HG03520 (cell line): ENCODE results near the gene CHN2.

ENCODE experiments used
- ATAC-seq: cut with Tn5 transposase; IDR thresholded peaks from one replicate; pipeline ENCODE4 v1.9.1; 2021; ENCODE audit warnings: mild to moderate bottlenecking, moderate library complexity; ENCODE audit not compliant: unreplicated experiment

The CHN2 gene

DNA sequence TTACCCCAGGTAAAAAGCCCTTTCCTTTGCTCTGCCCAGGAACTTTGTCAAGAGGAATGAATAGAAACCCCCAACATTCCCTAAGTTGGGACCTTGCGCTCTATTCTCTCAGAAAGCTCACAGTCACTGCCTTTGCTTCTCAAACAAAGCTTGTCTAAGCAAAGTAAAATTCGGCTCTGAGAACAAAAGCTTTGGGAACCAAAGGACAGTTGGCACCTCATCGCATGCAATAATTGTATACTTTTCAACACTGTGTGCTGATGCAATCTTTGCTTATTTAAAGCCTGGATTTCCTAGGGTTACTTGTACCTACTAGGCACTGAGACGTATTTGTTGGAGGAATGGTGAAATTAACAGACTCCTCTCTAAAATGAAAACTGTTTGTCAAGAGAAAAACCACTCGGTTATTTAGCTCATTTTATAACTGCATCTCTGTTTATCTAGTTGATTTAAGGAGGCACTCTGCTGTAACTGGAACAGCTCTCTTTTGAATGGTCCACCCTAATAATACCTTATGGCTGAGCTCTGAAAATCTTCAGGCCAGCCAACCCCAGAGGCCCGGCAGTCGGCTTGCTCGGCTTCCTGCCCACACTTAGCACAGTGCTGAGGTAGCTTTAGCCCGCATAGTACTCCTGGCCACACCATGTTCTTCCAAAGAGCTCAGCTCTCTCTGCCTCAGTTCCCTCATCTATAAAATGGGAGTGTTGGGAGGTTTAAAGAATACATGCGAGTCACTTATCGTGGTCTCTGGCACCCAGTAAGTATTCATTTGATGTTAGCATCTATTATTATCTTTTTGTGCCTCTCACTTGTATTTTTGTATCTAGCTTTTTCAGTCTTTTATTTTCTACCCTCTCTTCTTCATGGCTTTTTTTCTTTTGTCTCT is 288.9 kb downstream of the CHN2 start:
- no peak for ATAC-seq

DNA sequence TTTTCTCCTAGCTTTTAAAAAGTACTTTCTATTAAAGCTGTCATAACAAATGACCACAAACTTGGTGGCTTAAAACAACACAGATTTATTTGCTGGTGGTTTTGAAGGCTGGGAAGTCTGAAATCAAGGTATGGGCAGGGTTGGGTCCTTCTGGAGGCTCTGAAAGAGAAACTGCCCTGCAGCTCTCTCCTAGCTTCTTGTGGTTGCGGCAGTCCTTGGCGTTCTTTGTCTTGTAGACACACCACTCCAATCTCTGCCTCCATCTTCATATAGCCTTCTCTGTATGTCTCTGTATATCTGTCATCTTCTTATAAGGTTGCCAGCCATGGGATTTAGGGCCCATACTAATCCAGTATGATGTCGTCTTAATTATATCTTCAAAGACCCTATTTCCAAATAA is 289.7 kb downstream of the CHN2 start:
- ATAC-seq = no peak

DNA sequence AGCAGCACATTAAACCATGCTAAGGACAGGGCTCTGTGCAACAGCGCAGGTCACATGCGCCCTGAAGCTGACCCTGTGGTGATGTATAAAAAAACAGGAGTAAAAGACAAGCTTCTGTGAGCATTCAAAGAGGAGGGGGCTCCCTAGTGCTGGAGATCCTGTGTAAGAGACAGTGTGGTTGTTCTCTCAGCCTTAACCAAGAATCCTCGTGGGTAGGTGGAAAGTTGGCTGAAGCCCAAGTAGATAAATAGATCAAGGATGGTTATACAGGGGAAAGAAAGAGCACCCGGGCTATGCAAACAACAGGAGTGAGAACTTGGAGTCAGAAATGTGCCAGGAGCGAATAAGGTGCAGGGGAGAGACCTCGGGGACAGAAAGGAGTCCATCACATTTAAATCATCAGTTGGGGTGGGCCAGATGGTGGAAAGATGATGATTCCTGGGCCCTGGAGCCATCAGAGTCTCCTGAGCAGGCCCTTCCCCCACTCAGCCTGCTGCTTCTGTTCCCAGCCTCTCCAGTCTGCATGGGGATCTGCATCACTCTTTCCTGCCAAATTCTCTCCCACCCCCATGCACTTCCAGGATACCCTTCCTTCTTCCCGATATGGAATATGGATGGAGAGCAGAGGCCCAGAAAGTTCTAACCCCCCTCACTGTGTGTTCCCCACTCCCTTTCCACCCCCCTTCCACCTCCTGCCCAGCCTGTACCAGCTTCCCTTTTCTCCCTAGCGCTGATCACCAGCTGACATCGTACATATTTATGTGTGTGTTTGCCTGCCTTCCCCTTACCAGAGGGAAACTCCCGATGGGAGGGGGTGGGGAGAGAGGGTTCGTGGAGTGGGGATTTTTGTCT is 291.0 kb downstream of the CHN2 start:
- ATAC-seq = no peak

DNA sequence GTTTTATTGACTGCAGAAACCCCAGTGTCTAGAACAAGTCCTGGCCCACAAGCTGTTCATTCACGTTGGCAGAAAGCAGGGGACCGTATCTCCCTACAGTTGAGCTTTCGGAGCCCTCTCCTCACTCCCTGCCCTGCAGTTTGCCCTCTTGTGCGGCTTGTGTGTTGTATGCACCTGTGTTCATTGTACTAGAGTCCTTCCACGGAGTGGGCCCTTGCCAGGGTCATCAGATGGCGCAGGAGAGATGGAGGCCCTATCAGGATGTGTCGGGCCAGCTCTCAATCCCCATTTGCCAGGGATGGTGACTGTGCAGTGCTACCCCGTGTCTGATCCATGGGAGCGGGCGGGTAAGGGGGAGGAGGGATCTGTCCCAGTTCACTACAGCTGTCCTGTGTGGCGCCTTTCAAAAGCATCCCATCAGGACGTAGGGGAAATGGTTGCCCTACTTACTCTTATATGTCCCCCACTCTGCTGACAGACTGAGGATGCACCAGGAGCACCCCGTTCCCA is 291.7 kb downstream of the CHN2 start:
- ATAC-seq = no peak

DNA sequence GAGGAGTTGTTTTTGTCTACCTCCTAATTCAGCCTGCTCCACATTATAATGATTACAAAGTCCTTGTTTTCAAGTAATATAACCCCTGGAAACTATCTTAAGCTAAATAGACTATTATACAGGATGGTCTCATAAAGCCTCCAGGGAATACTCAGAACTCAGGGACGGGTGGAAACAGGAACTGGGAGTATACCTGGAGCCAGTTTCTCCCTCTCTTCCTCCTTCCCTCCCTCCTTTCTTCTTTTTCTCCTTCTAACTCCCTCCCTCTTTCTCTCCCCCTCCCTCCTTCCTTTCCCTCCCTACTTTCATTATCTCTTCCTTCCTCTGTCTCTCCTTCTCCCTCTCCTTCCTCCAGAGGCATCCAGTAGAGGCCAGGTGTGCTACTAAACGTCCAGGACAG is 292.8 kb downstream of the CHN2 start:
- no peak for ATAC-seq

DNA sequence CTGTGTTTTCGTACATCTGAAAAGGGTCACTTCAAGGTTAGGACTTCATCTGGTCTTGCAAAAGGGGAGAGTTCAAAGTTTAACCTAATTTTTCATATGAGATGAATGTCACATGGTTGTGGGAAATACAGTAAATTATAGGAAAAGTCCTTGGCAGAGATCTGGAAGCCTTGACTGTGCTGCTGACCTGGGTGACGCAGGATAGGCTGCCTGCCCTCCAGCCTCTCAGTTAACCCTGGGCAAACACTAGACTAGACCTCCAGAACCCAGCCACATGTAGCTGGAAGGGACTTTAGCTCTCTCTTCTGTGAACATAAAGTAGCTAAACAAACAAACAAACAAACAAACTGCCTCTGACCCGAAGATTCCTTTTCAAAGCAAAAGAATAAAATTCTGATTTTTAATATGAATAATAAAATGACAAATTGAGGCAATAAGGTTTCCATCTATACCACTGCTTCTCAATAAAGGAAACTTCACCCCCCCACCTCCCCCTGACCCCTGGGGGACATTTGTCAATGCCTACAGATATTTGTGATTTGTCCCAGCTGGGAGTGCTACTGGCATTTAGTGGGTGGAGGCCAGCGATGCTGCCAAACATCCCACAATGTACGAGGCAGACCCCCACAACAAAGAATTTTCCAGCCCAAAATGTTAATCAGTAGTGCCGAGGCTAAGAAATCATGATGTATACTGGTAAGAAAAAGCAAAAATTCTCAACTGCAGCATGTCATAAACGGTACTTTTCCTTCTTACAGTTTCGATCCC is 293.8 kb downstream of the CHN2 start:
- no peak for ATAC-seq

DNA sequence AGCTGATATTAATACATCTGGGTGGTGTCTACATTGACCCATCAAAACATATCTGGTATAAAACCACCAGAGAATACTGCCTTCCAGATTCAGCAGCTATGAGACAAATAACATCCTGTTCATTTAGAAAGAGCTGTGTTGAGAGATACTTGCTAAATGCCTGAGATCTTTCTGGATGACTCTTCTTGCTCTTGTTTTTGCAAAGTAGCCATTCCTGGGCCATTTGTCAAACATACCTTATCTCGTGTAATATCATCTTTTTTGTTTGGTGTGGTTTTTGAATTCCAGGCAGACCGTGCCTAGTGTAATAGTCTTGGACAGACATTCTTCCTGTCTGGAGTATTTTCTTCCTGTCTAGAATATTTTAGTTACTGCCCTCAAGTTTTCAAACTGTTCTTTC is 294.4 kb downstream of the CHN2 start:
- no peak for ATAC-seq

DNA sequence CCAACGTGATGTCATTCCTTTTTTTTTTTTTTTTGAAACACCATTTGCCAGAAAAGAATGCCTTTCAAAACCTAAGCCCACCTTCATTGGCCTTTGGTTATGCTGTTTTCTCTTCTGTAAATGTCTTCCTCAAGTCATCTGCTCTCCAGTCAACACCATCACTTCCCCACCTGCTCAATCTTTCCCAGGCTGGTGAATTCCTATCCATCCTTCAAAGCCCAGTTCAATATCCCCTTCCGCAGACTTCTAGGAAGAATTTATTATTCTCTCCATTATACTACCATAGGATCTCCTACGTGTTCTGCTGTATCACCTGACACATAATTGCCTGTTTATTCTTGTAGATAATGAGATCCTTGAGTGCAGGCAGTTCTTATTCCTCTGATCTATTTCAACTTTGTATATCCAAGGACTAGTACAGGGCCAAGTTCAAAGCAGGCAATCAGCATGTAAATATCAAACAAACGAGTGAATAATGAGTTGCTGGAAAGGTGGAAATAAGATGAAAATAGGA is 295.6 kb downstream of the CHN2 start:
- ATAC-seq = no peak

DNA sequence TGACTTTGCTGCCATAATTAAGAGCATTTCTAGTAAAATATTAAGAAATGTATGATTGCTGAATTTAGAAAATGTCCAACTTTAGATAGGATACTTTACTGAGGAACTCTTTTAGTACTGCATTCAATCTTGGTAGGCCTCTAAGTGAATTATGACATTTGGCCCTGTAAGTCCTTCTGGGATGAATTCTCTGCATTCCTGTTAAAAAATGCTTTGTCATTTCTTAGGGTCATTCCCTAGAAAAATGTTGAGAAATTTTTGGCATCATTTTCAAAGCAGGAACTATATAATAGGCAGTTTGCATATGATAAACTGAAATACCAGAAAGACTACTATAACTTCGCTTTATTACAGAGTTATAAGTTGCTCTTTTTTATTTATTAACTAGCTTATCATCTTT is 299.8 kb downstream of the CHN2 start:
- ATAC-seq = no peak

DNA sequence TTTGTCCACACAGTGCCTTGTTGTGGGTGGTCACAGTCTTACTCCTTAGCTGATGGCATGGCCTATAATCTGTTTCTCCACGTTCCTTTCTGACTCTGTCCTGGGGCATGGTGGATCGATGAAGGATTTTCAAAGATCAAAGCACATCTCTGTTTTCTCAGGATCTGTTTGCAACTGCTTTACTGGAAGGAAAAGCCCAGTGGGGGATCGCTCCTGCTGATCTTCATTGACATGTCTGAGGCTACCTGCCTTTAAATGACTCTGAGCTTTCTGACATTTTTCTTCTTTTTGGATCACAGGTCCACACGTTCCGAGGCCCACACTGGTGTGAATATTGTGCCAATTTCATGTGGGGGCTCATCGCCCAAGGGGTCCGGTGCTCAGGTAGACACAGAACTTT is 301.1 kb downstream of the CHN2 start:
- ATAC-seq = no peak

DNA sequence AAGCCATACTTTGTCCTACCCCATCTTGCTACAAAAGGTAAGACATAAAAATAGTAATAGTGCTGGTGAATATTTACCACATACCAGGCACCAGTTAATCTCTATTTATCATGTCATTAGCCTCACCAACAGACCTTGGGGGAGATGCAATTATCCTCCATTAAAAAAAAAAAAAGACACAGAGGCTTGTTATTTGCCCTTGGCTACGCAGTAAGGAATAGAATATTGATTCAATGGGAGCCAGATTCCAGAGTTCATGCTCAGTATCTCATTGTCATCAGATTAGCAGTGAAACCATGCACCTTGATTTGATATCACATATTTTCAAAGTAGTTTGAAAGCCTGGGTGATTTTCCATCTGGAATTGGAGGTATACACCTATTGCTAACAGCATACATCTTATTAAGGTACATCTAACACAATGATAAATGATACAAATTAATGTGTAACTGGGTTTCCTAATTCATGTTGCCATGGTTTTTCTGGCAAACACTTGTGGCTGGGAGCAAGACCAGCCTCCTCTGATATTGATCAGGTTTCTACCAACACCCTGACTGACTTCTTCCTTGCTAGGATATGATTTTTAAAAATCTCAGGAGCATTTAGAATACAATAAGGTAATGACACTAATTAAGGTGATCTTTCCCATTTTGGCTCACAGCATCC is 301.9 kb downstream of the CHN2 start:
- ATAC-seq = no peak

DNA sequence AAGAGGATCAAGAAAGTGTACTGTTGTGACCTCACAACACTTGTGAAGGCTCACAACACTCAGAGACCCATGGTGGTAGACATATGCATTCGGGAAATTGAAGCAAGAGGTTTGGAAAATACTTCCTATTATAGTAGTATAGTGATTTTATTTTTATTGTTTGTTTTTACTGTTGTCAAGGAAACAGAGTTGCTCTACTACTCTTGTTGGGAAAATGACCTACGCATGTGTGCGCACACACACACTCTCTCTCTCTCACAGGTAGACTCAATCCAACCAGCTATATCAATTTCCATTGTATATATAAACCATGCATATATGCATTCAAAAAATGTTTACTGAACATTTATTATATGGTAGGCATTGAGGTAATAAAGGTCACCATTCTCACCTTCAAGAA is 305.4 kb downstream of the CHN2 start:
- ATAC-seq = no peak

DNA sequence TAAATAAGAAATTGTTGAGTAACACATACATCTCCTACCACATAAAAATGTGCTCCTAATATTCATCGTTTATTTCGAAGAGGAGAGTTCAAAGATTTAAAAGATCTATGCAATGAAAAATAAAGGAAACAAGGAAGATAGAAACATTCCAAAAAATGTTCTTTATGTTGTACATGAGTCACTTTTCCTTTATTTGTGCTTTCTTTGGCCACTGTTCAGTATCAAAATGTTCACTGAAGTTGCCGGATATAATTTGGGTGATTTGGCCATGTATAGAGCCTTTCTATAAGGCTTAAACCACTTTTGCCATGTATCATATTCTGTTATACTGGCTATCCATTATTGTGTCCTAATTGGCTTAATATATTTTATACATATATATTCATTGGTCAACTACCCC is 306.1 kb downstream of the CHN2 start:
- ATAC-seq = no peak

DNA sequence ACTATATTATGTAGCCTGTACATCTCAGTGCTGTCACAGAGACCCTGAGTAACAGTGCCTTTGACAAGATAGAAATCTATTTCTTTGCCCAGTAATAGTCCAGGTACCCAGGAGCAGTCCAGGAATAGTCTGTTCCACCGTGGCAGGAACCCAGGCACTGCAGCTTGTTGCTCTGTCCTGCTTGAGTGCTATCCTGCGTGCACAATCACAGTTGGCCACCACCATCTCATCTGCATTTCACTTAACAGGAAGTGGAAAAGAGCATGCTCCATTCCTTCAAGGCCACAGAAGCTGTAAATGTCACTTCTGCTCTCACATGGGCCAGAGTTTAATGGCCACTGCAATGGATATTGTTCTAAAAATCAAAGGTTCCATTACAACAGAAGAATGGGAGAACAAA is 307.6 kb downstream of the CHN2 start:
- no peak for ATAC-seq

DNA sequence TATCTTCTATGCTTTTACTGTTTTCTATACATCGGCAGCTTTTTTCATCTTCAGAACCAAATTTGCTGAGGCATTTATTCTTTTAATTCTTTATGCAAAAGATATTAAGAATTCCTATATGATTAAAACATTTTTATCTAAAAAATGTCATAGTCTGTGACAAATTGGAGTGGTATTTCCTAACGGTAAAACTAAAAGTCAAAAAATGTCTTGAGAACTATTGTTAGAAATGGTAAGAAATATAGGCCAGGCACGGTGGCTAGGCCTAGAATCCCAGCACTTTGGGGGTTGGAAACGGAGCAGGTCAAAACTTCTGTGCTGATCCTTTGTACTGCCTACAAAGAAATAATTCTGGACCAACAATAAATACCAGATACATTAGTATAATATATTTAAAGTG is 311.4 kb downstream of the CHN2 start:
- ATAC-seq = no peak

DNA sequence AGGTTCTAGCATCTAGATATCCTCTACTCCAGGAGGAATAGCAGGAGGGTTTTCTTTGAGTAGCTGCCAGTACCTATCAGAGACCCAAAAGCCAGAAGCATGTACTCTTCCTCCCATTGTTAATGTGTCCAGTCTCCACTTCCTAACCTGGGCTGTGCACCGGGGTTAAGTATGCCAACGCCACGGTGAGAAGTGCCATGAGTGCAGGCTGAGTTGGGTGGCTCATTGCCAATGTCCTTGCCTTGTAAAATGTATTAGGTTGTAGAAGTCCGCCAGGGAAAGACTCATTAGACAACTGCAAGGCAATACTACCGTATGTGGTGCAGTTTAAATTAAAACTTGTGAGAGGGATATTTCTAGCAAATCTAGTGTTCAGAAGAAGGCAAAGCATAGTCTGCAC is 314.0 kb downstream of the CHN2 start:
- ATAC-seq = no peak

DNA sequence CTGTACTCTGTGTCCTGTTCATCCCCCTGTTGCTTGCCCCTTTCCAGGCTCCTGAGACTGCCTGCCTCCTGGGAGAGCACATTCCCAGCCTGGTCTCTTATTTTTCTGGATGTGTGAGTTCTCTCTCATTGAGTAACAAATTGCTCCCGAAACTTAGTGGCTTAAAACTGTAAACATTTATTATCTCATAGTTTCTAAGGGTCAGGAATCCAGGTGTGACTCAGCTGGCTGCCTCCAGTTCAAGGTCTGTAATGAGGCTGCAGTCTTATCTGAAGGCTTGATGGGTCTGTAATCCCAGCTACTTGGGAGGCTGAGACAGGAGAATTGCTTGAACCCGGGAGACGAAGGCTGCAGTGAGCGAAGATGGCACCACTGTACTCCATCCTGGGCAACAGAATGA is 315.5 kb downstream of the CHN2 start:
- no peak for ATAC-seq

DNA sequence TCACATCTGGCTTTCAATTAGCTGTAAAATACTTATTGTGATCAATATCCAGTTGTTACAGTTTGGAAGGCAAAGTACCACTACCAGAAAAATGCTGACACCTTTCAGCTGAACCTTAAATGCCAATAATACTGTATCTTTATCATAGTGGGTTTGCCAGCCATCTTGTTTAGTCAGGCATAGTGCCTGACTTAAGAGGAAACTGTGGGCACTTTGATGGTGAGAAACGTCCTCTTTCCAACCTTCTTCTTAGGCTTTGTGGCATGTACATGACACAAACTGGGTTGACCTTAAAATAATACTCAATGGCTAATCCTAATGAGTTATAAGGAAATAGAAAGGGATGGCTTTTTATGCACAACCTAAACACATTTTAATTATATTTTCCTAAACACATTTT is 316.8 kb downstream of the CHN2 start:
- ATAC-seq = no peak

DNA sequence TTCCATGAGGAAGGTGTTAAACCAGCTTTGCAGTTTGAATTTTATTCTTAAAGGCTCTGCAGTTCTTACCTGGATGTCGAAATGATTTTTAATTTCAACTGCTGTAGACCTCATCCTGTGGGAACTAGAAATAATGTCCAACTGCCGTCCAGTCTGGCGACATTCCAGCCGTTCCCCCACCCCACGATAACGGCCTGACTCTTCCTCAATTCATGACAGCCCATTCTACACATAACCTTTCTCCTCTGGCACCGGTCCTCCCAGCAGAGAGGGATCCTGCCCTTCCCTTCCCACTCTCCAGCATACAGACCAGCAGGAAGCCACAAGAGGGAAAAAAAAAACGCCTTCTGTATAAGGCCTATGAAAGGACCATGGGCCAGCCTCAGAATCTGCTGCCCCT is 317.3 kb downstream of the CHN2 start:
- no peak for ATAC-seq

DNA sequence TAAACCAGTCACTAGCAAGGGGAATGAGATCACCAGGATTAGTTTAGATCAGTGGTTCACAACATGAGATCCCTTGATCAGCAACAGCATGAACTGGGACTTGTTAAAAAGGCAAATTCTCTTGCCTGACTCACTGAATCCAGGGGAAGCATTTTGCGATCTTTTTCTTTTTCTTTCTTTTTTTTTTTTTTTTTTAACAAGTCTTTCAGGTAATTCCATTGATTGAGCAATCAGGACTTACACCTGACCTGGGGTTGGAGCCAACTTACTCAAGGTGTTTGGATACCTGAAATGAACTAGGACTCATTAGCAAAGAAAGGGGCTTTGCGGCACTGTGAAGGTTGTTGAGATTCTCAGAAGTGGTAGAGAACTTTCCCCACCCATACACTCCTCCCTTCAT is 321.9 kb downstream of the CHN2 start:
- no peak for ATAC-seq
